Endothelial cell of umbilical vein (primary cell): ENCODE data around the gene CYGB. TPM values are rescaled to one million over a fixed set of nuclear protein-coding genes. Genes with fewer than 3 reads are reported as not detected.
A peak's percentile ranks its signal among the peaks of the same experiment; 100 is the strongest.

ENCODE experiments used
- BruUV-seq: library from RNA; stranded (reverse); fragments of 400-500 nt; replicated peaks from 2 replicates; lab custom pipeline; 2021; lab: Mats Ljungman, UMichigan
- CTCF ChIA-PET: fragments of 300-600, 350-600 bp; sonication (Branson Sonifier 250); formaldehyde crosslinking; loops from one replicate; lab custom pipeline; 2021; ENCODE audit warnings: antibody characterized with exemption, inconsistent platforms; lab: Charles Lee
- POLR2A ChIA-PET: fragments of 300-600, 350-600 bp; sonication (Branson Sonifier 250); formaldehyde crosslinking; loops from one replicate; lab custom pipeline; 2021; ENCODE audit warnings: antibody characterized with exemption, inconsistent platforms; lab: Charles Lee
- DNase-seq: peaks from one replicate; pipeline ENCODE4 v3.0.0-alpha.2; 2011; ENCODE audit warnings: low read depth, low spot score
- FAIRE-seq: peaks from 2 replicates; lab custom pipeline; 2011; peaks lifted over from hg19 to GRCh38; lab: Jason Lieb, UNC
- H2AFZ ChIP-seq: 2 replicates; pipeline ENCODE4 v1.6.0; 2012; ENCODE audit warnings: low read depth, low read length, control low read depth, inconsistent platforms
- H3K27ac ChIP-seq: 2 replicates; pipeline ENCODE4 v1.5.1; 2011; ENCODE audit warnings: low read depth, mild to moderate bottlenecking, control low read depth, low read length, moderate library complexity; ENCODE audit not compliant: insufficient read depth
- H3K27me3 ChIP-seq, 2 experiments: 2 replicates each; pipeline versions ENCODE4 v1.6.0 to v1.6.1; 2011; ENCODE audit warnings: low read length in 2 of 2, mixed read lengths in 1 of 2; ENCODE audit not compliant: control insufficient read depth in 2 of 2, insufficient read depth in 2 of 2
- H3K36me3 ChIP-seq, 2 experiments: 2 replicates in 1 of 2; 3 replicates in 1 of 2; pipeline ENCODE4 v1.5.1; 2011; ENCODE audit warnings: low read length in 2 of 2, mild to moderate bottlenecking in 1 of 2, moderate library complexity in 1 of 2; ENCODE audit not compliant: control insufficient read depth in 2 of 2, insufficient read depth in 2 of 2; ENCODE audit errors: extremely low read depth in 1 of 2
- H3K4me1 ChIP-seq: 3 replicates; pipeline ENCODE4 v1.5.1; 2011; ENCODE audit warnings: mild to moderate bottlenecking, low read length; ENCODE audit not compliant: control insufficient read depth, insufficient read depth; ENCODE audit errors: extremely low read depth
- H3K4me2 ChIP-seq: 2 replicates; pipeline ENCODE4 v1.6.1; 2011; ENCODE audit warnings: low read length, control low read depth, mixed read lengths; ENCODE audit not compliant: insufficient read depth
- H3K4me3 ChIP-seq, 3 experiments: fragments of 200-600 bp in 1 of 3; sonication (generic), shearing (Covaris generic) in 1 of 3; replicated peaks in 1 of 3; 2 replicates each; pipeline ENCODE4 v1.5.1; 2011 to 2016; ENCODE audit warnings: control low read depth in 3 of 3, low read length in 3 of 3, mild to moderate bottlenecking in 2 of 3, inconsistent platforms in 1 of 3, low read depth in 1 of 3, moderate library complexity in 1 of 3; ENCODE audit not compliant: insufficient read depth in 1 of 3
- H3K79me2 ChIP-seq: 2 replicates; pipeline ENCODE4 v1.6.0; 2012; ENCODE audit warnings: low read length, inconsistent platforms; ENCODE audit not compliant: control insufficient read depth, insufficient read depth
- H3K9ac ChIP-seq: replicated peaks from 2 replicates; pipeline ENCODE3; 2011; ENCODE audit warnings: low read length, control low read depth; ENCODE audit not compliant: insufficient read depth; ENCODE audit errors: extremely low read depth
- H3K9me1 ChIP-seq: replicated peaks from 3 replicates; pipeline ENCODE4 v1.6.0; 2011; ENCODE audit warnings: mild to moderate bottlenecking, low read length; ENCODE audit not compliant: control insufficient read depth, insufficient read depth; ENCODE audit errors: extremely low read depth
- H3K9me3 ChIP-seq: replicated peaks from 2 replicates; pipeline ENCODE4 v1.5.1; 2012; ENCODE audit warnings: low read length, inconsistent platforms; ENCODE audit not compliant: control insufficient read depth, insufficient read depth
- H4K20me1 ChIP-seq: replicated peaks from 2 replicates; pipeline ENCODE3; 2011; ENCODE audit warnings: mild to moderate bottlenecking, low read length; ENCODE audit not compliant: control insufficient read depth, insufficient read depth; ENCODE audit errors: extremely low read depth
- EZH2 ChIP-seq: IDR thresholded peaks from 2 replicates; pipeline ENCODE4 v1.6.1; 2012; ENCODE audit warnings: borderline replicate concordance, low read depth, mild to moderate bottlenecking, moderate library complexity, low read length, inconsistent platforms; ENCODE audit not compliant: severe bottlenecking
- FOS ChIP-seq: IDR thresholded peaks from 2 replicates; pipeline ENCODE4 v1.6.1; 2011; ENCODE audit warnings: mild to moderate bottlenecking, low read length, moderate library complexity, borderline replicate concordance; ENCODE audit not compliant: insufficient read depth
- GATA2 ChIP-seq: IDR thresholded peaks from 2 replicates; pipeline ENCODE4 v1.7.0; 2011; ENCODE audit warnings: low read depth, mild to moderate bottlenecking, moderate library complexity, mixed read lengths, low read length; ENCODE audit not compliant: insufficient read length, insufficient read depth
- JUN ChIP-seq: IDR thresholded peaks from 2 replicates; pipeline ENCODE4 v1.6.1; 2011; ENCODE audit warnings: borderline replicate concordance, low read depth; ENCODE audit not compliant: insufficient read length, insufficient read depth
- MYC ChIP-seq: IDR thresholded peaks from one replicate; pipeline ENCODE4 v1.6.1; 2011; ENCODE audit warnings: mild to moderate bottlenecking, low read depth, low read length
- POLR2A ChIP-seq: IDR thresholded peaks from 2 replicates; pipeline ENCODE4 v1.6.1; 2012; ENCODE audit warnings: low read depth, mild to moderate bottlenecking, control low read depth, low read length
- POLR2AphosphoS5 ChIP-seq: IDR thresholded peaks from 2 replicates; pipeline ENCODE4 v1.6.1; 2012; ENCODE audit warnings: low read depth, mild to moderate bottlenecking, control low read depth, low read length, moderate library complexity; ENCODE audit not compliant: insufficient read depth
- dilution Hi-C: fragments of 300-500 bp; cut with MboI; formaldehyde crosslinking; loops from one replicate; pipeline ENCODE4 v1.15.0; 2019; ENCODE audit warnings: low sequenced_read_pairs; ENCODE audit not compliant: extremely low pct_ligation_motif_present
- intact Hi-C: fragments of 100-400 bp; cut with micrococcal nuclease; formaldehyde crosslinking; loops from one replicate; pipeline ENCODE4 v1.10.0; 2022
- polyA plus RNA-seq, 4 experiments: library from polyadenylated mRNA; depleted of rRNA in 3 of 4; stranded (reverse) in 3 of 4; unstranded in 1 of 4; fragments of >200 nt; gene quantifications; 2 replicates each; pipeline versions ENCODE4 v1.2.1 to v1.2.3, GENCODE V29; 2011 to 2012; ENCODE audit warnings: missing spikeins in 1 of 4
- total RNA-seq: library from RNA; stranded (reverse); gene quantifications from 2 replicates; pipeline ENCODE4 v1.2.3, GENCODE V29; 2021
- TF ChIP-seq, protein P1 (sequence below): IDR thresholded peaks from 2 replicates; pipeline ENCODE4 v1.6.1; 2011; ENCODE audit not compliant: insufficient read depth, insufficient read length
- TF ChIP-seq, protein P2 (sequence below), 2 donors: IDR thresholded peaks; 1 replicate in 1 of 2; 2 replicates in 1 of 2; pipeline ENCODE4 v1.5.1; 2011; ENCODE audit warnings: low read length in 2 of 2, mild to moderate bottlenecking in 2 of 2, moderate library complexity in 2 of 2, control low read depth in 1 of 2, inconsistent platforms in 1 of 2, low read depth in 1 of 2; ENCODE audit not compliant: insufficient read depth in 1 of 2; ENCODE audit errors: extremely low read depth in 1 of 2

The CYGB gene
- total and polyA plus RNA-seq, 2 donors (not counting 3 experiments of a cell fraction or from before 2014, with no cell fraction given), result 0.22 to 0.91 TPM

DNA sequence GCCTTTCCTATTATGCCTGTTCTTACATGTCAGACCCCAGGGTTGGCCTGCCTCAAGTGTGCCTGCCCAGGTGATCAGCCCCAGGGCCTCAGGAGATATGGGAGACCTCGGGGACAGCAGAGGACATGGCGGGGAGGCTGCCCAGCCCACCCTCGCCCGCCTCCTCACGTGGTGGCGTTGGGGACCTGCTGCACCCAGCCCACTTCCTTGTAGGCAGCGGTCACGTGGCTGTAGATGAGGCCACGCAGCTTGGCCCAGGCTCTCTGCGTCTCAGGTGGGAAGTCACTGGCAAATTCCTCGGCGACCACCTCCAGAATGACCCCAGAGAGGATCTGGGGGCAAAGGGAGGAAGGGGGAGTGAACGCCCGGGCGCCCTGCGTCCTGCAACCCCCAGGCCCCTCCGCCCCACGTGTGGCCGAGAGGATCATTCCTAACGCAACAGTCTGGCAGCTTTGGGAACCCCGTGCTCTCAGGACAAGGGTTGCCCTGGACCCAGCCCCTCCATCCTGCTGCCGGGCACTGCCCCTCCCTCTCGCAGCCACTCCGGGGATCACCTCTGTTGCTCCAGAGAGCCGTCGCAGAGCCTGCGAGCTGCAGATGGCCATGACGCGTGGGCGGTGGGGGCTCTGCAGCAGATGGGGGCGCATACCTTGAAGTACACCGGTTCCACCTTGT lies 6.6 kb downstream of the CYGB start:
- FAIRE-seq (no peak), DNase-seq (no peak)
- ChIA-PET POLR2A (no interaction called here), CTCF (interaction anchor here (1.2 to 4.3 kb wide), 2 partner anchors 10 to 14 kb away, joined by 3 to 60 read pairs; no protein-coding TSS in a partner anchor)
- Histone ChIP-seq H3K9me3 (no peaks in the 10 kb centered on the region), H3K36me3 (no peaks in the 10 kb centered on the region), H3K4me1 (peaks cover 23% of the 10 kb centered on the region), H3K9ac (no peak overlapping the region), H3K27ac (no peak overlapping the region), H3K27me3 (no peaks in the 10 kb centered on the region), H3K79me2 (no peaks in the 10 kb centered on the region), H3K9me1 (no peaks in the 10 kb centered on the region), H3K4me2 (no peak overlapping the region), H2AFZ (peak overlapping the region; percentile 67), H3K4me3 (no peak overlapping the region), H4K20me1 (no peaks in the 10 kb centered on the region)
- BruUV-seq, result no TSS peak
- TF ChIP-seq, protein P1, sequence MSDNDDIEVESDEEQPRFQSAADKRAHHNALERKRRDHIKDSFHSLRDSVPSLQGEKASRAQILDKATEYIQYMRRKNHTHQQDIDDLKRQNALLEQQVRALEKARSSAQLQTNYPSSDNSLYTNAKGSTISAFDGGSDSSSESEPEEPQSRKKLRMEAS, result no peak
- no peak for TF ChIP-seq GATA2
- no peak for TF ChIP-seq EZH2
- no peak for TF ChIP-seq JUN
- TF ChIP-seq FOS, result no peak
- TF ChIP-seq, protein P2, sequence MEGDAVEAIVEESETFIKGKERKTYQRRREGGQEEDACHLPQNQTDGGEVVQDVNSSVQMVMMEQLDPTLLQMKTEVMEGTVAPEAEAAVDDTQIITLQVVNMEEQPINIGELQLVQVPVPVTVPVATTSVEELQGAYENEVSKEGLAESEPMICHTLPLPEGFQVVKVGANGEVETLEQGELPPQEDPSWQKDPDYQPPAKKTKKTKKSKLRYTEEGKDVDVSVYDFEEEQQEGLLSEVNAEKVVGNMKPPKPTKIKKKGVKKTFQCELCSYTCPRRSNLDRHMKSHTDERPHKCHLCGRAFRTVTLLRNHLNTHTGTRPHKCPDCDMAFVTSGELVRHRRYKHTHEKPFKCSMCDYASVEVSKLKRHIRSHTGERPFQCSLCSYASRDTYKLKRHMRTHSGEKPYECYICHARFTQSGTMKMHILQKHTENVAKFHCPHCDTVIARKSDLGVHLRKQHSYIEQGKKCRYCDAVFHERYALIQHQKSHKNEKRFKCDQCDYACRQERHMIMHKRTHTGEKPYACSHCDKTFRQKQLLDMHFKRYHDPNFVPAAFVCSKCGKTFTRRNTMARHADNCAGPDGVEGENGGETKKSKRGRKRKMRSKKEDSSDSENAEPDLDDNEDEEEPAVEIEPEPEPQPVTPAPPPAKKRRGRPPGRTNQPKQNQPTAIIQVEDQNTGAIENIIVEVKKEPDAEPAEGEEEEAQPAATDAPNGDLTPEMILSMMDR (IDR thresholded peaks at IDR 0.05; ENCODE audit: extremely low read depth in 1 of 2, insufficient read depth in 1 of 2, low read depth in 1 of 2, low read length in 2 of 2), result no peak
- TF ChIP-seq POLR2AphosphoS5, result no peak
- TF ChIP-seq POLR2A, result no peak
- TF ChIP-seq MYC, result no peak
- intact Hi-C loops (no loop called here), dilution Hi-C loops (no loop called here)
